Mesodermal cell (in vitro differentiated cells): ENCODE measurements around the gene TMEM94.

ENCODE experiments used
- H3K27ac ChIP-seq: 2 replicates; pipeline ENCODE4 v1.7.0; 2013; ENCODE audit warnings: mild to moderate bottlenecking, low read depth, low read length, moderate library complexity; ENCODE audit not compliant: severe bottlenecking
- H3K36me3 ChIP-seq: 2 replicates; pipeline ENCODE4 v1.7.1; 2013; ENCODE audit warnings: mild to moderate bottlenecking, low read length, moderate library complexity; ENCODE audit not compliant: control insufficient read depth, insufficient read depth
- H3K4me1 ChIP-seq: one replicate; pipeline ENCODE4 v1.7.1; 2013; ENCODE audit warnings: mild to moderate bottlenecking, low read length; ENCODE audit not compliant: insufficient read depth, control insufficient read depth, poor library complexity, severe bottlenecking
- H3K4me3 ChIP-seq: 2 replicates; pipeline ENCODE4 v1.7.0; 2013; ENCODE audit warnings: low read length, control low read depth, mild to moderate bottlenecking; ENCODE audit not compliant: insufficient read depth, poor library complexity, severe bottlenecking; ENCODE audit errors: extremely low read depth
- H3K9me3 ChIP-seq: 2 replicates; pipeline ENCODE4 v1.7.1; 2013; ENCODE audit warnings: mild to moderate bottlenecking, low read length, moderate library complexity; ENCODE audit not compliant: control insufficient read depth
- WGBS, 2 experiments: methylation state at CpG; one replicate each; pipeline ENCODE4 v1.1.5; 2013; ENCODE audit warnings: missing lambda C conversion rate in 2 of 2; ENCODE audit not compliant: insufficient coverage in 2 of 2; 5-methylcytosine and 5-hydroxymethylcytosine counted together

TMEM94 gene

DNA sequence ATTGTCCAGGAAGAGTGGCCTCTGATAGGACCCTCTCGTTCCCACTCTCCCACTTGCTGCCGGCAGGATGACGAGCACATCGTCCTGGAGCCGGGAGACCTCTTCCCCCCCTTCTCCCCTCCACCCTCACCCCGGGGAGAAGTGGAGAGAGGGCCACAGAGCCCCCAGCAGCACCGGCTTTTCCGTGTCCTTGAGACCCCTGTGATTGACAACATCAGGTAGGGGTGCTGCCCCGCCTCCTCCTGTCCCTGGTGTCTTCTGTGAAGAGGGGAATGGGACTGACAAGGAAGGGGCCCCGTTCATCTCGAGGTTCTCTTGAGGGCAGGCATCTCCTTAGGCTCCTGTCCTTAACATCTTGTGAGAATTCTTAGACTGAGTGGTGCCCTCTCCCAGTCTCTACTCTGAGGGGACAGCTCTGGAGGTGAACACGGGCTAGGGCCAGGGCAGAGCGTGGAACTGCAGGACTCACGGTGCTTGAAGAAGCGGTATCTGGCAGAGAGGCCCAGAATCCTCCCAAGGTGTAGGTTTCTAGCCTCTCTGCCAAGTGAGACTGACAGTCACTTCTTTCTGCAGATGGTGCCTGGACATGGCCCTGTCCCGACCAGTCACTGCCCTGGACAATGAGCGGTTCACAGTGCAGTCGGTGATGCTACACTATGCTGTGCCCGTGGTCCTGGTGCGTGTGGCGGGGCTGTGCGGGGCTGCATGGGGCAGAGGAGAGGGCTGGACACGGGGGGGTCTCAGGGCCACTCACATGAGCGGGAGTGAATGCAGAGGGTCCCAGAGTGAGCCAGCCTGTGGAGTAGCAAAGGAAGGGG is 32.5 kb downstream of the TMEM94 start:
- peaks cover 36% of the 10 kb centered on the region for H3K36me3 ChIP-seq
- peaks cover 3% of the 10 kb centered on the region for H3K4me1 ChIP-seq
- no peaks in the 10 kb centered on the region for H3K9me3 ChIP-seq
- no peak overlapping the region for H3K4me3 ChIP-seq
- no peak overlapping the region for H3K27ac ChIP-seq
- 95 to 99% methylated on average over 15 to 17 of the region's 24 CpGs for WGBS, 2 experiments

DNA sequence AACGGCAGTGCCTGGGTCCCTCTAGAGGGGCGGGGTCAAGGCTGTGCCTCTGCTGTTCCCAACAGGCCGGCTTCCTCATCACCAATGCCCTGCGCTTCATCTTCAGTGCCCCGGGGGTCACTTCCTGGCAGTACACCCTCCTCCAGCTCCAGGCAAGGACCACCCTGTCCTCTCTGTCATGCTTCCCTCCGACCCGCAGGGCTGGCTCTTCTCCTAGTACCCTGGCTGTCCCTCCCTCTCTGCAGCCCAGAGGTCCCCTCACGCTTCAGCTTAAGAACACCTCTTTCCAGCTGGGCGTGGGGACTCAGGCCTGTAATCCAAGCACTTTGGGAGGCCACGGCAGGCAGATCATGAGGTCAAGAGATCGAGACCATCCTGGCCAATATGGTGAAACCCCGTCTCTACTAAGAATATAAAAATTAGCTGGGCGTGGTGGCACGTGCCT is 33.1 kb downstream of the TMEM94 start:
- H3K27ac ChIP-seq = no peak overlapping the region
- 83 to 86% methylated on average over 14 of the region's 14 CpGs for WGBS, 2 experiments
- peaks cover 3% of the 10 kb centered on the region for H3K4me1 ChIP-seq
- H3K36me3 ChIP-seq = peaks cover 42% of the 10 kb centered on the region
- H3K9me3 ChIP-seq = no peaks in the 10 kb centered on the region
- no peak overlapping the region for H3K4me3 ChIP-seq

DNA sequence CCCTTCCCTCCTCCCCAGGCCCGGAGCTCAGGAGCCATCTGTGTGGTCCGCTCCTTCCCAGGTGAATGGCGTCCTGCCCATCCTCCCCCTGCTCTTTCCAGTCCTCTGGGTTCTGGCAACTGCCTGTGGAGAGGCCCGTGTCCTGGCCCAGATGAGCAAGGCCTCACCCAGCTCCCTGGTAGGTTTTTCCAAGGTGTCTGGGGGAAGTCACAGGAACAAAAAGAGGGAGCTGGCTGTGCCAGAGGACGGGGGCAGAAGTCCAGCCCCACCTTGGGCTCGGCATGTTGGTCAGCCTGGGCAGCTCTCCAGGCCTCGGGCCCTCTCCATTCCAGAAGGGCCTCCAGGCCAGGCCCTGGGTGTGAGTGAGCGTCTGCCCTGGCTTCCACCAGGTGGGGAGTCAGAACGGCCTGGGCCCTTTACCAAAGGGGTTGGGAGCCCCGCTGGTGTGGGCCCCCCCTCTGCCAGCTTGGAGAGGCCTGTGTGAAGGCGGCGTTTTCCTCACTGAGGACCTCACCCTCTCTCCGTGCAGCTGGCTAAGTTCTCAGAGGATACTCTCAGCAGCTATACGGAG is 33.8 kb downstream of the TMEM94 start:
- H3K4me3 ChIP-seq = no peak overlapping the region

DNA sequence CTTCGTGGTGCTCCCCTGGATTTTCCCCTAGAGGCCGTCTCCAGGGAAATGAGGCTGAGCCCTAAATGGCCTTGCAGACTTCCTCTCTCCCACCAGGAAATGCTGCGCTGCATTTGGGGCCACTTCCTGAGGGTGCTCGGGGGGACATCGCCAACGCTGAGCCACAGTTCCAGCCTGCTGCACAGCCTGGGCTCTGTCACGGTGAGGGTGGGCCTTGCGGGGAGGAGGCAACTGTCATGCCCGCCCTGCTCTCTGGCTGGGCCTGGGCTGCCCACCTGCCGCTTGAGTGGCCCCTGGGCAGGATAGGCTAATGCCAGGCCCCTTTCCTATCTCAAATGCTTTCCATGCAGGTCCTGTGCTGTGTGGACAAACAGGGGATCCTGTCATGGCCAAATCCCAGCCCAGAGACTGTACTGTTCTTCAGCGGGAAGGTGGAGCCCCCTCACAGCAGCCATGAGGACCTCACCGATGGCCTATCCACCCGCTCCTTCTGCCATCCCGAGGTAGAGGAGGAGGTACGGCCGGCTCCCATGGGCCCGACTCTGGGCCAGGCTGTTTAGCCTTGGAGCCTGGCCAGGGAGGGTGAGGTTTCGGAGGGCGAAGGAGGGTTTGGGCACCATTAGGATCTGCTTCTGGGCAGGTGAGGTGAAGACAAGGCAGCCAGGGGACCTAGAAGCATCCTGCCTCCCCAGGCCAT is 34.7 kb downstream of the TMEM94 start:
- H3K36me3 ChIP-seq = peaks cover 47% of the 10 kb centered on the region
- no peak overlapping the region for H3K27ac ChIP-seq
- no peak overlapping the region for H3K4me3 ChIP-seq
- H3K9me3 ChIP-seq = no peaks in the 10 kb centered on the region
- H3K4me1 ChIP-seq = peaks cover 3% of the 10 kb centered on the region
- WGBS, 2 experiments = 93 to 94% methylated on average over 14 to 16 of the region's 19 CpGs

More for the DNA sequence above, 33.8 kb downstream of the TMEM94 start:
- Histone ChIP-seq H3K4me1 (peaks cover 3% of the 10 kb centered on the region), H3K36me3 (peaks cover 47% of the 10 kb centered on the region), H3K9me3 (no peaks in the 10 kb centered on the region), H3K27ac (no peak overlapping the region)
- 96 to 98% methylated on average over 12 to 13 of the region's 14 CpGs for WGBS, 2 experiments

DNA sequence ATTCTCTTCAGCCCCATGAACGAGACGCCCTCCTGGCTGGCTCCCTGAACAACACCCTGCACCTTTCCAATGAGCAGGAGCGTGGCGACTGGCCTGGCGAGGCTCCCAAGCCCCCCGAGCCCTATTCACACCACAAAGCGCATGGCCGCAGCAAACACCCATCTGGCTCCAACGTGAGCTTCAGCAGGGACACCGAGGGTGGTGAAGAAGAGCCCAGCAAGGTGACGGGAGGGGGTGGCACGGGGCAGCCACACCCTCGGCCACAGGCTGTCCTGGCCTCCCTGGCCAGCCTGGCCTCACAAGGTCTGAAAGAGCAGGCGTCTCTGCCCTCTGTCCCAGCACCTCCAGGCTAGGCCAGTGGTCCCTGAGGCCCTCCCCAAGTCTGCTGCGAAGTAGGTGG is 35.2 kb downstream of the TMEM94 start:
- H3K4me1 ChIP-seq = peaks cover 3% of the 10 kb centered on the region
- WGBS, 2 experiments = 92 to 94% methylated on average over 15 of the region's 15 CpGs
- H3K27ac ChIP-seq = no peak overlapping the region
- H3K4me3 ChIP-seq = no peak overlapping the region
- no peaks in the 10 kb centered on the region for H3K9me3 ChIP-seq
- H3K36me3 ChIP-seq = peaks cover 45% of the 10 kb centered on the region

DNA sequence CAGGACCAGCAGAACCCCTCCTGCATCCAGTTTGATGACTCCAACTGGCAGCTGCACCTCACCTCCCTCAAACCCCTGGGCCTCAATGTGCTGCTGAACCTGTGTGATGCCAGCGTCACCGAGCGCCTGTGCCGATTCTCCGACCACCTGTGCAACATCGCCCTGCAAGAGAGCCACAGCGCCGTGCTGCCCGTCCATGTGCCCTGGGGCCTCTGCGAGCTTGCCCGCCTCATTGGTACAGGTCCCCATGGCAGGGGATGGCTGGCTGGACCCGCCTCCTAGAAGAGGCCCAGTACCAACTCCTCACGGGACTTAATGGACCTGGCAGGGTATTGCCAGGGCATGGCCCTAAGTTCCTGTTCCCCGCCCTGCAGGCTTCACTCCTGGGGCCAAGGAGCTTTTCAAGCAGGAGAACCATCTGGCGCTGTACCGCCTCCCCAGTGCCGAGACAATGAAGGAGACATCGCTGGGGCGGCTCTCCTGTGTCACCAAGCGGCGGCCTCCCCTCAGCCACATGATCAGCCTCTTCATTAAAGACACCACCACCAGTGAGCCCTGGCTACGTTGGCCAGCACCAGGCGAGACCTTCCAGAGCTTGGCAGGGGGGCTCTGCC is 36.2 kb downstream of the TMEM94 start:
- Histone ChIP-seq H3K4me3 (no peak overlapping the region), H3K36me3 (peaks cover 53% of the 10 kb centered on the region), H3K9me3 (no peaks in the 10 kb centered on the region), H3K27ac (no peak overlapping the region), H3K4me1 (no peaks in the 10 kb centered on the region)
- WGBS, 2 experiments = 92 to 93% methylated on average over 22 to 23 of the region's 23 CpGs

DNA sequence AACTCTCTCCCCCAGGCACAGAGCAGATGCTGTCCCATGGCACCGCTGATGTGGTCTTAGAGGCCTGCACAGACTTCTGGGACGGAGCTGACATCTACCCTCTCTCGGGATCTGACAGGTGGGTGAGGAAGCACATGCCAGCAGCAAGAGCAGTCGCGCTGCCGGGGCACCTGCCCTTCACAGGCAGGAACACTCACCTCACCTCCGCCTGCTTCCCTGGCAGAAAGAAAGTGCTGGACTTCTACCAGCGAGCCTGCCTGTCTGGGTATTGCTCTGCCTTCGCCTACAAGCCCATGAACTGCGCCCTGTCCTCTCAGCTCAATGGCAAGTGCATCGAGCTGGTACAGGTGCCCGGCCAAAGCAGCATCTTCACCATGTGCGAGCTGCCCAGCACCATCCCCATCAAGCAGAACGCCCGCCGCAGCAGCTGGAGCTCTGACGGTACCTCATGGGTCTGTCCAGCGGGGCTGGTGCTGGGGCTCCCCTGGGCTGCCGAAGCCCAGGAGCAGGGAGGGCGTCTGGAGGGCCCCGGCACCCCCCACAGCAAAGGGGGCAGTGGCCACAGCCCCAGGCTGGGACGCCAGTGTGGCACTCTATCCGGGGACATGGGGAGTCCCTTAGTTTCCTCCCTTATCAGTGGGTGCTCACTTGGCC is 37.2 kb downstream of the TMEM94 start:
- Histone ChIP-seq H3K27ac (no peak overlapping the region), H3K4me3 (no peak overlapping the region), H3K4me1 (no peaks in the 10 kb centered on the region), H3K36me3 (peaks cover 58% of the 10 kb centered on the region), H3K9me3 (no peaks in the 10 kb centered on the region)
- 95 to 98% methylated on average over 21 to 23 of the region's 23 CpGs for WGBS, 2 experiments

DNA sequence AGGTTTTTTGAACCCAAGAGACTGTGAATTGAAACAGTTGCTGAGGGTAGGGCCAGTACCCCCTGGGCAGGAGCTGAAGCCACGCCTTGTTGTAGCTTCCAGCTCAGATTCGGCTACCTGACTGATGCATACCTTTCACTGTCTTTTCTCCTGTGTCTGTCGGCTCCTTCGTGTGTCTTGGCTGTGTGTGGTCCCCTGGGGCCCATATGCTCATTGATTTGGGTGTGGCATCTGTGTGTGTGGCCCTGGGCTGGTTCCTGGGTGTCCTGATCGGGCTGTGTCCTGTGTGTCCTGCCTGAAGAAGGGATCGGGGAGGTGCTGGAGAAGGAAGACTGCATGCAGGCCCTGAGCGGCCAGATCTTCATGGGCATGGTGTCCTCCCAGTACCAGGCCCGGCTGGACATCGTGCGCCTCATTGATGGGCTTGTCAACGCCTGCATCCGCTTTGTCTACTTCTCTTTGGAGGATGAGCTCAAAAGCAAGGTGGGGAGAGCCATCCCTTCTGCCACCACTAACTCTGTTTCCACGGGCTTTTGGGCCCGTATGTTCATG is 38.0 kb downstream of the TMEM94 start:
- Histone ChIP-seq H3K4me3 (no peak overlapping the region), H3K27ac (no peak overlapping the region), H3K36me3 (peaks cover 64% of the 10 kb centered on the region), H3K9me3 (no peaks in the 10 kb centered on the region), H3K4me1 (no peaks in the 10 kb centered on the region)
- WGBS, 2 experiments = 97 to 98% methylated on average over 11 to 13 of the region's 14 CpGs

DNA sequence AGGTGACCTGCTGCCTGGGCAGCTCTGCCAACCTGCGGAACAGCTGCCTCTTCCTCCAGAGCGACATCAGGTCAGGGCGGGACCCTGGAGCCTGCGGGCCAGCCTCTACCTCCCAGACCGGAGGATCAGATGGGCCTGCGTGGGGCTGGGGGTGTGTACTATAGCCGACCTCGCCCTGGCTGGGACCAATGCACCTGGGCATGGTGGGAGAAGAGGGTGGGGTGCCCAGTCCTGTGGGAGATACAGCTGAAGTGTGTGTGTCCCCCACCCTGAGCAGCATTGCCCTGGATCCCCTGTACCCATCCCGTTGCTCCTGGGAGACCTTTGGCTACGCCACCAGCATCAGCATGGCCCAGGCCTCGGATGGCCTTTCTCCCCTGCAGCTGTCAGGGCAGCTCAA is 39.6 kb downstream of the TMEM94 start:
- H3K27ac ChIP-seq = no peak overlapping the region
- 90 to 100% methylated on average over 7 of the region's 11 CpGs for WGBS, 2 experiments
- H3K4me1 ChIP-seq = no peaks in the 10 kb centered on the region
- H3K9me3 ChIP-seq = no peaks in the 10 kb centered on the region
- no peak overlapping the region for H3K4me3 ChIP-seq
- peaks cover 69% of the 10 kb centered on the region for H3K36me3 ChIP-seq
